ENCODE results near the gene MTMR2.

Gene MTMR2

DNA sequence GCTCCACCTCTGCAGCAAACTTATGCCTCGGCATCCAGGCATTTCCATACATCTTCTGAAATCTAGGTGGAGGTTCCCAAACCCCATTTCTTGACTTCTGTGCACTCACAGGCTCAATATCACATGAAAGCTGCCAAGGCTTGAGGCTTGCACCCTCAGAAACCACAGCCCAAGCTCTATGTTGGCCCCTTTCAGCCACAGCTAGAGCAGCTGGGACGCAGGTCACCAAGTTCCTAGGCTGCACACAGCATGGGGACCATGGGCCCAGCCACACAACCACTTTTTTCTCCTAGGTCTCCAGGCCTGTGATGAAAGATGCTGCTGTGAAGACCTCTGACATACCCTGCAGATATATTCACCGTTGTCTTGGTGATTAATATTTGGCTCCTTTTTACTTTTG is 24.7 kb upstream of the MTMR2 start:
- TF ChIP-seq CTCF (IDR thresholded peaks at IDR 0.05; ENCODE audit: insufficient read depth, low read length, missing control alignments), result no peak
- ChIA-PET POLR2A (no interaction called here), CTCF (no interaction called here)
- H3K4me3 ChIP-seq (ENCODE audit: low read depth, low read length), result no peak overlapping the region
- no peak for DNase-seq (ENCODE audit: low read depth, low spot score)

DNA sequence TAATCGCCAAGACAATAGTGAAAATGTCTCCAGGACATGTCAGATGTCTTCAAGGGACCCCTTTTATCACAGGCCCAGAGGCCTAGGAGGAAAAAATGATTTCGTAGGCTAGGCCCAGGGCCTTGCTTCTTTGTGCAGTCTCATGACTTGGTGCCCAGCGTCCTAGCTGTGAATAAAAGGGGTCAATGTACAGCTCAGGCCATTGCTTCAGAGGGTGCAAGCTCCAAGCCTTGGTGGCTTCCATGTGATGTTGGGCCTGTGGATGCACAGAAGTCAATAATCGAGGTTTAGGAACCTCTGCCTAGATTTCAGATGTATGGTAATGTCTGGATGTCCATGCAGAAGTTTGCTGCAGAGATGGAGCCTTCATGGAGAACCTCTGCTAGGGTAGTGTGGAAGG is 20.7 kb upstream of the MTMR2 start:
- CTCF ChIA-PET, result no interaction called here
- POLR2A ChIA-PET, result no interaction called here
- H3K4me3 ChIP-seq (ENCODE audit: low read depth, low read length), result no peak overlapping the region
- DNase-seq (ENCODE audit: low read depth, low spot score), result no peak
- TF ChIP-seq CTCF (IDR thresholded peaks at IDR 0.05; ENCODE audit: insufficient read depth, low read length, missing control alignments), result no peak

- no peak overlapping the region for H3K4me3 ChIP-seq (ENCODE audit: low read depth, low read length)
- POLR2A ChIA-PET, result no interaction called here
- no peak for DNase-seq (ENCODE audit: low read depth, low spot score)
- CTCF ChIA-PET, result no interaction called here
- no peak for TF ChIP-seq CTCF (IDR thresholded peaks at IDR 0.05; ENCODE audit: insufficient read depth, low read length, missing control alignments)
Observed at GRCh38 chr11:95943546-95943945, 19.6 kb upstream of the MTMR2 start.

DNA sequence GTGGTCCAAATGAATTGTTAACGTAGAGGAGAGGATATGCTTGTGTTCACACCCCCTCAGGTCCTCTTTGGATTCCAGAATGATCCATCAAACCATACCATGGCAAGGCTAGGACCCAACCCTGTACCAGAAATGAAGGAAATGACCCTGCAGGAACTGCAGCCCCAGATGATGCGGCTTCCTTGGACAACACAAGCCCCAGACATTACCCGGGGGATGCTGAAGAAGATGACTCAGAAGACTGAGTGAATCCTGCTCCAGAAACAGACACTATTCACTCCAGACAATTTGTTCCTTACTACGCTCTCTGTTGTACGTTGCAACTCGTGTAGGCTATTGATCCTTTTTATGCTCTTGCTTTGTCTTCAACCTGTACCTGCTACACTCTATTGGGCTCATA is 15.2 kb upstream of the MTMR2 start:
- no peak for DNase-seq (ENCODE audit: low read depth, low spot score)
- POLR2A ChIA-PET, result no interaction called here
- TF ChIP-seq CTCF (IDR thresholded peaks at IDR 0.05; ENCODE audit: insufficient read depth, low read length, missing control alignments), result no peak
- CTCF ChIA-PET, result no interaction called here
- no peak overlapping the region for H3K4me3 ChIP-seq (ENCODE audit: low read depth, low read length)

DNA sequence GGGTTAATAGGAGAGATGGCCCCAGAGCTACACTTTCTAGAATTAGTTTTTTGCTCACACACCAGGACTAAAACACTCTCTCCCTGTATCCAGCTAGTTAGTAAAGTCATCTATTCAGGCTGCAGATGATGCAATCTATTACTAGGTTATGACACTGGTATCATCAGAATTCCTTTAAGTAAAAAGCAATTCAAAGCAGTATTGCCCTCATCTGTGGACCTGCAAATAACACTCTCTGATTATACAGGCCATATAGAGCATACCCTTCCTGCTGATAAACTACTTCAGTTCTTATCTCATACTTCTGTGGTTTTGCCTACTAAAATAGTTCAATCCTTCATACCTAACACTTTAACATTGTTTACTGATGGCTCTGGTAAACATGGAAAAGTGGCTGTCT is 13.5 kb upstream of the MTMR2 start:
- H3K4me3 ChIP-seq (ENCODE audit: low read depth, low read length), result no peak overlapping the region
- DNase-seq (ENCODE audit: low read depth, low spot score), result no peak
- ChIA-PET POLR2A (no interaction called here), CTCF (interaction anchor here (1.2 kb wide), 1 partner anchor 102 kb away, joined by 3 read pairs; no protein-coding TSS in a partner anchor)
- no peak for TF ChIP-seq CTCF (IDR thresholded peaks at IDR 0.05; ENCODE audit: insufficient read depth, low read length, missing control alignments)

- H3K4me3 ChIP-seq (ENCODE audit: low read depth, low read length), result no peak overlapping the region
- POLR2A ChIA-PET, result no interaction called here
- no peak for DNase-seq (ENCODE audit: low read depth, low spot score)
- no peak for TF ChIP-seq CTCF (IDR thresholded peaks at IDR 0.05; ENCODE audit: insufficient read depth, low read length, missing control alignments)
- CTCF ChIA-PET, result no interaction called here
Observed at GRCh38 chr11:95933594-95933993, 9.7 kb upstream of the MTMR2 start.
